VCaP (cell line): Measurements from ENCODE around the gene EYA2.

Experiments
- H3K27ac ChIP-seq: fragments of 450-650 bp; 2 replicates; pipeline ENCODE4 v1.5.1; 2017
- CTCF ChIP-seq: fragments of 450-650 bp; conservative IDR thresholded peaks from 2 replicates; pipeline ENCODE4 v1.5.1; 2017; ENCODE audit warnings: mild to moderate bottlenecking, moderate library complexity

EYA2 gene

DNA sequence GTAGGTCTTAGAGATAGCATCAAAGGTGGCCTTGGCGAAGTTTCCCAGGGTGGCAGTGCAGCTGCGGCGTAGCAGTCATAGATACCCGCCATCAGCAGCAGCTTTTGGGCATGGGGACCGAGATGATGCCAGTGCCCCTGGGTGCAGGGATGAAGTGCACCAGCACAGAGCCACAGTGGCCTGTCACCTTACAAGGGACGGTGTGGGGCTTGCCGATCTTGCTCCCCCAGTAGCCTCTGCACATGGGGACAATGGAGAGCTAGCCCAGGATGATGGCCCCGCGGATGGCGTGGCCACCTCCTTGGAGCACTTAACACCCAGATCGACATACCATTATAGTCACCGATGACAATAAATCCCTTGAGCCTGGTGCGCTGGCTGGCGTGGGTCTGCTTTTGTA, 266.3 kb downstream of the EYA2 start:
- no peak for TF ChIP-seq CTCF
- no peak overlapping the region for H3K27ac ChIP-seq

DNA sequence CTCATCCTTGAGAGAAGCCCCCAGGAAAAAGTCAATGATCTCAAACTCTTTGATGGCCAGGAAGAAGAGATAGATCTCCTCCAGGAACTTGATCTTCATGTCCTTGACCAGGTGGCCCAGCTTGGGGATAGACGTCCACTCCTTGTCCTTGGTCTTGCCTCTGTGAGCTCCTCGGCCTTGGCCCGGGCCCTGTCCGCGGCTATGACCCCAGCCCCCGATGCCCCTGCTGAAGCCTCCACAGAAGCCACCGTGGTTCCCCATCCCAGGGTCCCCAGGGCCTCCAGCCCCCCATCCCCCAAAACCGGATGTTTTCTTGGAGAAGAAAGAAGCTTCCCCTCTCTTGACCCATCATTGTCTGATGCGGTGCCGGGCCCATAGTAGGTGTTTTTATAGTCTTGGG, 266.8 kb downstream of the EYA2 start:
- H3K27ac ChIP-seq = no peak overlapping the region
- TF ChIP-seq CTCF = no peak

DNA sequence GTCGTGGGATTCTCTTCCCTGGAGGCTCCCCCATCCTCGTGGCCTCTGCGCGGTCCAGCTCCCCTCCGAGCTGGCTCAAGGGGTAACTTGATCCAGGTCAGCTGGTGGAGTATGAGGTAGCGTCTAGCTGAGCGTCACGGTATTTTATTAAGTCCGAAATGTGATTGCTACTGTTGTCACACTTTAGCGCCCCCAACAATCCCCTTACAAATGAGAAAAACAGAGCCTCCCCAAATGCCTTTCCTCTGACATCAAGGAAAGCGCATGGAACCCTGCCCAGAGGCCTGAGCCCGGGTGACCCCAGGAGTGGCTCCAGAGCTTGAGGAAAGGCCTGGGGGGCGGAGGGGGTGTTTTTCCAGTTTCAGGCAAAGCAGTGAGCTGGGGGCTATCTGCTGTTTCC, 269.5 kb downstream of the EYA2 start:
- H3K27ac ChIP-seq = no peak overlapping the region
- TF ChIP-seq CTCF = no peak

- no peak overlapping the region for H3K27ac ChIP-seq
- TF ChIP-seq CTCF = no peak
These were observed 270.8 kb downstream of the EYA2 start for GRCh38 chr20:47165376-47165865.

- H3K27ac ChIP-seq = no peak overlapping the region
- no peak for TF ChIP-seq CTCF
These were observed 273.2 kb downstream of the EYA2 start for GRCh38 chr20:47167846-47168245.

DNA sequence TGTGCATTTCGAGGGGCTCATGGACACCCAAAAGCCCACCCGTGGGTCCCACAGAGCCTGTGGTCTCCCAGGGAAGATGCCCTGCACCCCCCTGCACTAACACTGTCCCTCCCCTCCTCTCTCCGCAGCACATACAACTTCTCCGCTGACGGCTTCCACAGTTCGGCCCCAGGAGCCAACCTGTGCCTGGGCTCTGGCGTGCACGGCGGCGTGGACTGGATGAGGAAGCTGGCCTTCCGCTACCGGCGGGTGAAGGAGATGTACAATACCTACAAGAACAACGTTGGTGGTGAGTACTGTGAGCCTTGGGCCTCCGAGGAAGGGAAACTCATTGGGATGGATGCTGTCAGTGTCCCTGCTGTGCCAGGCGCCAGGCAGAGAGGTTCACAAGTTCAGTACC, 277.9 kb downstream of the EYA2 start:
- no peak for TF ChIP-seq CTCF
- H3K27ac ChIP-seq = no peak overlapping the region

GRCh38 chr20:47173596-47174216, 279.1 kb downstream of the EYA2 start:
- TF ChIP-seq CTCF = no peak
- H3K27ac ChIP-seq = no peak overlapping the region
